ENCODE results near the gene FAM187B.

GRCh38 chr19:35195830-35196229, 32.7 kb downstream of the FAM187B start:
- TF ChIP-seq CTCF (IDR thresholded peaks at IDR 0.05; ENCODE audit: insufficient read depth, low read depth, low read length), result no peak
- TF ChIP-seq EZH2 (IDR thresholded peaks at IDR 0.05; ENCODE audit: insufficient read depth, low read length), result no peak

All from astrocyte (in vitro differentiated cells and primary cell).